ENCODE measurements around the gene CD9. TPM values are rescaled to one million over a fixed set of nuclear protein-coding genes. Genes with fewer than 3 reads are reported as not detected.
A peak's percentile ranks its signal among the peaks of the same experiment; 100 is the strongest.
"Not testable (repeated sequence)": the region's sequence is repeated elsewhere in the genome, so short reads cannot be mapped to it uniquely, and the experiment has no call there.

Gene CD9
- total RNA-seq, 1 experiment from 2014 or later: 83.5 TPM

- peak; percentile 81 for DNase-seq (ENCODE audit: low read depth)
These were observed 19.7 kb upstream of the CD9 start for GRCh38 chr12:6180268-6181051.

- DNase-seq (ENCODE audit: low read depth): no peak
These were observed 19.0 kb upstream of the CD9 start for GRCh38 chr12:6181166-6181565.

- no peak for DNase-seq (ENCODE audit: low read depth)
These were observed 18.5 kb upstream of the CD9 start for GRCh38 chr12:6181583-6182278.

- DNase-seq (ENCODE audit: low read depth): no peak
These were observed 17.8 kb upstream of the CD9 start for GRCh38 chr12:6182279-6182898.

GRCh38 chr12:6183689-6184428 lies 16.3 kb upstream of the CD9 start:
- DNase-seq (ENCODE audit: low read depth): no peak

GRCh38 chr12:6185961-6186827 lies 14.0 kb upstream of the CD9 start:
- no peak for DNase-seq (ENCODE audit: low read depth)

GRCh38 chr12:6187948-6188793 lies 12.0 kb upstream of the CD9 start:
- no peak for DNase-seq (ENCODE audit: low read depth)

- no peak for DNase-seq (ENCODE audit: low read depth)
These were observed 11.2 kb upstream of the CD9 start for GRCh38 chr12:6189028-6189427.

GRCh38 chr12:6189952-6190598 lies 10.1 kb upstream of the CD9 start:
- DNase-seq (ENCODE audit: low read depth): not testable (repeated sequence)

- not testable (repeated sequence) for DNase-seq (ENCODE audit: low read depth)
These were observed 9.3 kb upstream of the CD9 start for GRCh38 chr12:6190767-6191530.

GRCh38 chr12:6192604-6193380 lies 7.4 kb upstream of the CD9 start:
- DNase-seq (ENCODE audit: low read depth): no peak

GRCh38 chr12:6193853-6194815 lies 6.1 kb upstream of the CD9 start:
- no peak for DNase-seq (ENCODE audit: low read depth)

- peak; percentile 90 for DNase-seq (ENCODE audit: low read depth)
These were observed 4.3 kb upstream of the CD9 start for GRCh38 chr12:6195665-6196535.

GRCh38 chr12:6198051-6198450 lies 2.1 kb upstream of the CD9 start:
- DNase-seq (ENCODE audit: low read depth): no peak

- no peak for DNase-seq (ENCODE audit: low read depth)
These were observed 1.6 kb upstream of the CD9 start for GRCh38 chr12:6198556-6198955.

GRCh38 chr12:6198985-6199530 lies 1.1 kb upstream of the CD9 start:
- DNase-seq (ENCODE audit: low read depth): no peak
